Measurements from ENCODE around the gene LRRC32.
"Not testable (repeated sequence)": the region's sequence is repeated elsewhere in the genome, so short reads cannot be mapped to it uniquely, and the experiment has no call there.

DNA sequence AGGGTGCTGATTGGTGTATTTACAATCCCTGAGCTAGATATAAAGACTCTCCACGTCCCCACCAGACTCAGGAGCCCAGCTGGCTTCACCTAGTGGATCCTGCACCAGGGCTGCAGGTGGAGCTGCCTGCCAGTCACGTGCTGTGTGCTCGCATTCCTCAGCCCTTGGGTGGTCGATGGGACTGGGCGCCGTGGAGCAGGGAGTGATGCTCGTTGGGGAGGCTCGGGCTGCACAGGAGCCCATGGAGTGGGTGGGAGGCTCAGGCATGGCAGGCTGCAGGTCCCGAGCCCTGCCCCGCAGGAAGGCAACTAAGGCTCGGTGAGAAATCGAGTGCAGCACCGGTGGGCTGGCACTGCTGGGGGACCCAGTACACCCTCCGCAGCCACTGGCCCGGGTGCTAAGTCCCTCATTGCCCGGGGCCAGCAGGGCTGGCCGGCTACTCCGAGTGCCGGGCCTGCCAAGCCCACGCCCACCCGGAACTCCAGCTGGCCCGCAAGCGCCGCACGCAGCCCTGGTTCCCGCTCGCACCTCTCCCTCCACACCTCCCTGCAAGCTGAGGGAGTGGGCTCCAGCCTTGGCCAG is 61.6 kb downstream of the LRRC32 start:
- not testable (repeated sequence) for TF ChIP-seq EZH2 (IDR thresholded peaks at IDR 0.05; ENCODE audit: insufficient read depth, poor library complexity, severe bottlenecking); EZH2phosphoT487 (IDR thresholded peaks at IDR 0.05; ENCODE audit: insufficient read depth, low read depth)

Measured in GM23248 (cell line).